Stimulated activated CD4-positive, alpha-beta T cell treated with anti-CD3 and anti-CD28 coated beads, TNF-alpha, amount 100 ng/mL, for 24 hours (primary cell): Measurements from ENCODE around the gene CECR2.
"Not testable (repeated sequence)": the region's sequence is repeated elsewhere in the genome, so short reads cannot be mapped to it uniquely, and the experiment has no call there.

Source experiments
- DNase-seq, 3 experiments: peaks; one replicate each; pipeline ENCODE4 v3.0.0-alpha.2; 2020; ENCODE audit warnings: low read depth in 3 of 3

The CECR2 gene

GRCh38 chr22:17402293-17402692, 33.0 kb downstream of the CECR2 start:
- DNase-seq, result no peak

DNA sequence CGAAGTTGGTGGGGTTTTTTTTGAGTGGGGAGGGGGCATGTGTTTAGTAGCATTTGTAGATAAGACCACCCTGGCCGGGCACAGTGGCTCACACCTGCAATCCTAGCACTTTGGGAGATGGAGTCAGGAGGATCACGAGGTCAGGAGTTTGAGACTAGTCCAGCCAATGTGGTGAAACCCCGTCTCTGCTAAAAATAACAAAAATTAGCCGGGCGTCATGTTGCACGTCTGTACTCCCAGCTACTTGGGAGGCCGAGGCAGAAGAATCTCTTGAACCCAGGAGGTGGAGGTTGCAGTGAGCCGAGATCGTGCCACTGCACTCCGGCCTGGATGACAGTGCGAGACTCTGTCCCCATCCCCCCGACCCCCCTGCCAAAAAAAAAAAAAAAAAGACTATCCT, 34.6 kb downstream of the CECR2 start:
- no peak for DNase-seq

- DNase-seq, result no peak
These were observed 38.4 kb downstream of the CECR2 start for GRCh38 chr22:17407643-17408042.

DNA sequence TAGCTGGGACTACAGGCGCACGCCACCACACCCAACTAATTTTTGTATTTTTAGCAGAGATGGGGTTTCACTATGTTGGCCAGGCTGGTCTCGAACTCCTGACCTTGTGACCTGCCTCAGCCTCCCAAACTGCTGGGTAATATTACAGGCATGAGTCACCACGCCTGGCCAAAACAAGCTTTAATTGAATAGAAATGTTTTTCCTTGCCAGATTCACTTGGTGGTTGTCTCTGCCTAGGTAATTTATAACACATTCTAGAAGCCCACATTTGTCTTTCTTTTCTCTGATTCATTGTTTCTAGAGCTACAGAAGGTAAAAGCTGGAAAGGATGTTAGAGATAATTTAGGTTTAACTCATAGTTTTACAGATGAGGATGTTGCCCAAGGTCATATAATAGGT, 41.3 kb downstream of the CECR2 start:
- DNase-seq, result no peak

GRCh38 chr22:17411213-17411612, 42.0 kb downstream of the CECR2 start:
- no peak for DNase-seq

DNA sequence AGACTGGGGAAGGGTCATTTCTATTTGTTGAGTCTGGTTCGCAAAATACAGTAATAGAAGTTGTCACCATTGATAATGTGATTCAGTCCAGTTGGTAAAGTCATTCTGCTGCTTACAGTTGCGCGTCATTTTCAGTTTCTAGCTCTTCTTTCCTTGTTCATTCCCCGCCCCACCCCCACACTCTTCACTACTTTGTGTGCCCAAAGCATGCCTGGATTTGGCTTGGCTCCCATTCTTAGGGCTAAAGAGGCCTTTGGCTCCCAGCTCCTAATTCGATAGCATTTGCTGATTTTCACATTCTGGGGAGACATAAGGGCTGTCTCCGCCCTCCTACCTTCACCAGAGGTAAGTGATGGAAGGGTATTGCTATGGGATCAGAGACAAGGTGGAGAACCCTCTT, 43.0 kb downstream of the CECR2 start:
- DNase-seq, result no peak

DNA sequence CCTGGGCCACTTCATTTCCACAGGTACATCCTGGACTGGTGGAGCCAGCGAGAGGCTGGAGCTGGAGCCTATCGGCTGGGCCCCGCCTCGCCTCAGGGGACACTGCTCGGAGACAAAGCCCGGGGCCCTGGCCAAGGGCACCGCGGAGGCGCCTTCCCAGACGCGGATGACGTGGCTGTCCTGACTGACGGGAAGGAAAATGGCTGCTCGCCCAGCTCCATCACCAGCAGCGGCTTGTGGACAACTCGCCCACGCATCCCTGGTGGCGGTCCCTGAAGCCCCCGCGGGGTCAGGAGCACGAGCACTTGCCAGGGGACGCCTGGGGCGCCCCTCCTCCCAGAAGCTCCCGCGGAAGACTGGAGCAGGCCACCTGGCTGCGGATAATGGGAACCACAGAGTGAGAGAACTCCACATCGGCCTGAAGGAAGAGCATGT, 49.6 kb downstream of the CECR2 start:
- no peak for DNase-seq

DNA sequence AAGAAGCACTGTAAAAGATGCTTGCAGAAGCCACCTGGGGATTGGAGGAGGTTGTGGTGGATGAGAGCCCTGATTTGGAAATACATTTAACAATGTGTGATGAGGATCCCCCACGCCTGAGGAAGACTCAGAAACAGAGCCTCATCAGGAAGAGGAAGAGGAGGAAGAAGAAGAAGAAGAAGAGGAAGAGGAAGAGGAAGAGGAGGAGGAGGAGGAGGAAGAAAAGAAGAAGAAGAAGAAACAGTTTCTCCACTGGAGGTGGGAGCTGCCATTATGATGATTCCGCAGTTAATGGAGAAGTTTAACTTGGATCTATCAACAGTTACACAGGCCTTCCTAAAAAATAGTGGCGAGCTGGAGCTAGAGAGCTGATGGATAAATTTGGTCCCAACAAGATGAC, 50.1 kb downstream of the CECR2 start:
- DNase-seq, result no peak

DNA sequence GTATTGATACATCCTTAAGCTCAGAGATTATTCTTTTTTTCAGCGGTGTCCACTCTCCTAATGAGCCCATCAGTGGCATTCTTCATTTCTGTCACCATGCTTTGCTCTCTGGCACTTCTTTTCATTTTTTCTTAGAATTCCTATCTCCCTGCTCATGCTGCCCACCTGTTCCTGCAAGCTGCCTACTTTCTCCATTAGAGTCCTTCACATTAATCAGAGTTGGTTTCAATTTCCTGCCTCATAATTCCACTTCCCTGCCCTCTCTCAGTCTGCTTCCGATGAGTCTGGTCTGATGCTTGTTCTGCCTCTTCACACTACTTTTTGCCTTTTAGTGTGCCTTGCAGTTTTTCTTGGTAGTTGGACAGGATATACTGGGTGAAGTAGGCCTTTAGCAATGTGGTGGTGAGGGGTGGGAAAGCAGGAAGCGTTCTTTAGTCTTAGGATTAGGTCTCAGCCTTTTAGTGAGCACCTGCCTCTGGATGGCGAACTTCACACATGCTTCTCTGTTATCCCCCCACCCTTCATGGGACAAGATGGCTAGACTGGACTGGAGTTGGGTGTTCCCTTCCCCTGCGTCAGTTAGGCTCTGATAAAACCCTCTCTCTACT, 53.6 kb downstream of the CECR2 start:
- no peak for DNase-seq

DNA sequence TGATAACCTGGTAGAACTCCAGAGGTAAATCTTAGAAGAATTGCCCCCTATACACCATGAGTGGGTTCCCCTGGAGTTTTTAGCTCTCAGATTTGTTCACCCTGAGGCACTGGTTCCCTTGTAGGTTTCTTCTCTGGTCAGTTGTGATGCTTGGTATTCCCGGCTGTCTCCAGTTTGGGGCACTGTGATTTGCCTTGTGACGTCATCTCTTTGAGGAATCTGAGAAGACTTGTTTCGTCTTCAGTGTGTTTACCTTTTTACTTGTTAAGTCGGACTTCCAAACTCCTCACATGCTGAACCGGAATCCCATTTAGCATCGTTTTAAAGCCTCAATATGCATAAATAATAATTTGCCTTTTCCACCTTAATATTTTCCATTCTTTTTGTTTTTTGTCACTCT, 54.4 kb downstream of the CECR2 start:
- DNase-seq, result no peak

- not testable (repeated sequence) for DNase-seq
These were observed 58.3 kb downstream of the CECR2 start for GRCh38 chr22:17427528-17427927.

GRCh38 chr22:17429516-17429915, 60.3 kb downstream of the CECR2 start:
- no peak for DNase-seq

- DNase-seq, result no peak
These were observed 61.2 kb downstream of the CECR2 start for GRCh38 chr22:17430412-17430811.

- no peak for DNase-seq
These were observed 61.9 kb downstream of the CECR2 start for GRCh38 chr22:17431179-17431578.

- DNase-seq, result no peak
These were observed 65.6 kb downstream of the CECR2 start for GRCh38 chr22:17434856-17435255.

- no peak for DNase-seq
These were observed 66.1 kb downstream of the CECR2 start for GRCh38 chr22:17435375-17435774.

DNA sequence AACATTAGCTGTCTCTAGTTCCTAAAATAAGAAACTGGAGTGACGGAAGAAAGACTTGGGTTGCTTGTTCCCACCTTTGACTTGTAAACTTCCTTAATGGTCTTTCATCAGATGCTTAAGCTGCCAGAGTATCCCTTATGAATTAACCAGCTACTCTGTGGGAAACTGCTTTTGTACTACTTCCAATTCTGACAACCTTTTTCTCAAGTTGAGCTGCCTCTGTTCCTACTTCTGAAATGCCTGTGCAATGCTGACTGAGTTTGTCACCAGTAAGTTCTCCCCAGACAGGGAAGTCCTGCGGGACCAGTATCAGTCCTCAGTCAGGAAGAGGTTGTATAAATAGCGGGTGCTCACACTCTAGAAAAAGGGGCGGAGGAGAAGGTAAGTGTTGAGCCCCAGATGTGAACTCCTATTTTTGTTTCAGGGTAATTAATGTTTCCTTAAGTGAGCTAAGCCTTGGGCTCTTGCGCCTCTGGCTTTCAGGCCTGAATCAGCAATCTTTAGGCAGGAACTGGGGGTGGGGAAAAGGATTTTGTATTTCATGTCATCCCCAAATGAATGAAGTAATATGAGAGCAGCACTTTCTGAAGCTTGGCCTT, 67.2 kb downstream of the CECR2 start:
- DNase-seq, result no peak

DNA sequence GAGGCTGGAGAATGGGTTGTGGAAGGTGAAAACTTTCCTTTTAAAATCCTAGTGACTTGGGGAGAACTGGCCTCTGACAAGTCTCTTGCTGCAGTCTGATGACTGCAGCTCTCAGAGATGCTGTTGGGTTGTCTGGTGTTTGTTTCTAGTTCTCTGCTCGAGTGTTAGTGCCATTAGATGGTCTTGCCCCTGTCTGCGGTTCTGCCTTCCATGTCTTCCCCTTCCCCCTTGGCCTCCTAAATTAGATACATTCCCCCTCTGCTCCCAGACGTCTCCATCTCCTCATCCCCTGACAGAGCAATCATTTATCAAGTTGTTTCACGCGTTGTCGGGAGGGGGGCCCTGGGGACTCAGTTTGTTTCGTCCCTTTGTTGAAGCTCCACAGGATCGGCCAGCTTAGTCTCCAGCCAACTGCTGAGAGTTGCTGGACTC, 67.7 kb downstream of the CECR2 start:
- DNase-seq, result no peak

GRCh38 chr22:17438026-17438425, 68.8 kb downstream of the CECR2 start:
- DNase-seq, result no peak

DNA sequence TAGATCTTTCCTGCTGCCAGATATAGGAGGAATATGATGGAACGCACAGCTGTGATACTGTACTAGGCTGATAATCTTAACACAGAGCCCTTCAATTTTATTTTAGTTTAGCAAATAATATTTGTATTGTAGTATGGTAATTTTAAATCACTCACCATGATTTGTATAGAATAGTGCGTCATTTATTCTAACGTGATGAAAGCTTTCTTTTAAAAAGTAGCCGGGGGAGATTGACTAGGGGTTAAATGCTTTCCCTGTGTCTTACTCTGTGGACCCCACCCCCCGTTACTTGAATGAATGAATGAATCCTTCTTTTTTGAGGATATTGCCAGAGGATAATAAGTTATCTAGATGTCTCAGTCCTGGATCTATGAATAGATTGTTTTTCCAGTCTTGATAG, 72.1 kb downstream of the CECR2 start:
- DNase-seq, result no peak

GRCh38 chr22:17443405-17444203, 74.3 kb downstream of the CECR2 start:
- no peak for DNase-seq

GRCh38 chr22:17444204-17444504, 74.9 kb downstream of the CECR2 start:
- DNase-seq, result no peak

- no peak for DNase-seq
These were observed 77.4 kb downstream of the CECR2 start for GRCh38 chr22:17446698-17447097.
